CD4-positive, CD25-positive, alpha-beta regulatory T cell (primary cell): ENCODE results near the gene TOMM70. TPM values are rescaled to one million over a fixed set of nuclear protein-coding genes. Genes with fewer than 3 reads are reported as not detected.

Experiments
- ATAC-seq, 2 donors: fragments of 150-1000 bp; cut with Tn5 transposase; one replicate each; pipeline ENCODE4 v1.10.0; 2021; ENCODE audit warnings: low read depth in 2 of 2, moderate number of reproducible peaks in 2 of 2, moderate library complexity in 1 of 2
- DNase-seq, 3 donors: peaks; one replicate each; pipeline versions ENCODE4 v3.0.0 to v3.0.0-alpha.2; 2012 to 2022; ENCODE audit warnings: mixed read lengths in 1 of 3
- H3K27ac ChIP-seq: one replicate; pipeline ENCODE4 v1.7.0; 2013; ENCODE audit warnings: mild to moderate bottlenecking, low read length; ENCODE audit not compliant: insufficient read depth, poor library complexity, severe bottlenecking
- H3K27me3 ChIP-seq: one replicate; pipeline ENCODE4 v1.7.0; 2013; ENCODE audit warnings: low read length; ENCODE audit not compliant: control insufficient read depth, insufficient read depth
- H3K36me3 ChIP-seq: one replicate; pipeline ENCODE4 v1.7.0; 2013; ENCODE audit warnings: mild to moderate bottlenecking, low read length, moderate library complexity; ENCODE audit not compliant: control insufficient read depth, insufficient read depth
- H3K4me1 ChIP-seq: 2 replicates; pipeline ENCODE4 v1.7.0; 2013; ENCODE audit warnings: mild to moderate bottlenecking, low read length; ENCODE audit not compliant: insufficient read depth, control insufficient read depth, poor library complexity, severe bottlenecking
- H3K4me3 ChIP-seq: one replicate; pipeline ENCODE4 v1.7.0; 2013; ENCODE audit warnings: low read depth, mild to moderate bottlenecking, low read length, moderate library complexity
- H3K9me3 ChIP-seq, 2 experiments: 1 replicate in 1 of 2; 2 replicates in 1 of 2; pipeline ENCODE4 v1.7.0; 2013; ENCODE audit warnings: low read length in 2 of 2, mild to moderate bottlenecking in 1 of 2, moderate library complexity in 1 of 2; ENCODE audit not compliant: control insufficient read depth in 2 of 2
- H3K27ac Mint-ChIP-seq, 3 donors: one replicate each; pipeline ENCODE4 v1.8.0; 2020 to 2022; ENCODE audit warnings: mild to moderate bottlenecking in 3 of 3, mixed read lengths in 3 of 3, moderate library complexity in 2 of 3
- H3K27me3 Mint-ChIP-seq: one replicate; pipeline ENCODE4 v1.8.0; 2022; ENCODE audit warnings: mild to moderate bottlenecking, mixed read lengths
- H3K36me3 Mint-ChIP-seq: one replicate; pipeline ENCODE4 v1.8.0; 2020; ENCODE audit warnings: mixed read lengths
- H3K4me1 Mint-ChIP-seq, 4 donors: one replicate each; pipeline ENCODE4 v1.8.0; 2020 to 2022; ENCODE audit warnings: mixed read lengths in 4 of 4, mild to moderate bottlenecking in 1 of 4
- H3K4me3 Mint-ChIP-seq, 4 donors: one replicate each; pipeline ENCODE4 v1.8.0; 2020 to 2022; ENCODE audit warnings: mild to moderate bottlenecking in 4 of 4, mixed read lengths in 4 of 4, moderate library complexity in 3 of 4
- H3K9me3 Mint-ChIP-seq, 7 donors: one replicate each; pipeline ENCODE4 v1.8.0; 2020 to 2022; ENCODE audit warnings: mixed read lengths in 7 of 7, mild to moderate bottlenecking in 3 of 7, moderate library complexity in 2 of 7
- polyA plus RNA-seq, 4 donors: library from polyadenylated mRNA; unstranded; fragments of 300-500 nt; fragmentation: Illumina TruSeq; gene quantifications; one replicate each; pipeline ENCODE4 v1.2.3, GENCODE V29; 2021
- total RNA-seq: library from RNA; stranded (reverse); gene quantifications from one replicate; pipeline ENCODE4 v1.2.3, GENCODE V29; 2022

TOMM70 gene
- total and polyA plus RNA-seq, 5 donors from 2014 or later: 12.4 to 26.0 (median 17.4) TPM

DNA sequence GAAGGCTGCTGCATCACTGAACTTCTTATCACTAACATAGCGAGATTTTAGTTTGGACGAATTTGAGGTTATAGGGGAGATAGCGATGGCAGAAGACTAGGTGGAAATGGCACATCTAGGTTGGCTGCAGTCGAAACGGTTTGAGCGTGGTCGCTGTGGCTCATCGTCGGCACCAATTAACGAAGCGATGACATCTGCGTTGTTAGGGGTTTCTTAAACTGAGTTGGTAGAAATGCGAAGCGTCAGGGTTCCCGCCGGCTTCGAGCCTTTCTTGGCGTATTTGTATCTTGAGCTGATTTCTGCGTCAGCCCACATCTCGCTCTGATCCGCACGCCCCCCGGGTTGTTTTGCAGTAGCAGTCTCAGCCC is 769 bp upstream of the TOMM70 start:
- peak overlapping the region; percentile 99 for H3K4me3 ChIP-seq
- Mint-ChIP-seq H3K9me3 (peaks cover 0 to 1% (median 0%) of the 10 kb centered on the region in 7 donors), H3K4me3 (peak overlapping the region; percentile 97 to 99 (median 98)), H3K4me1 (peaks cover 20 to 71% (median 51%) of the 10 kb centered on the region in 4 donors), H3K36me3 (peaks cover 5% of the 10 kb centered on the region), H3K27me3 (no peaks in the 10 kb centered on the region), H3K27ac (peak overlapping the region; percentile 92 to 98 (median 94))
- peaks cover 45% of the 10 kb centered on the region for H3K4me1 ChIP-seq
- peak overlapping the region; percentile 82 for H3K27ac ChIP-seq
- no peaks in the 10 kb centered on the region for H3K27me3 ChIP-seq
- no peaks in the 10 kb centered on the region for H3K9me3 ChIP-seq
- no peaks in the 10 kb centered on the region for H3K36me3 ChIP-seq
- DNase-seq (peak in 1 of 3 donors; percentile 48), ATAC-seq (peak; percentile 13 to 16)

DNA sequence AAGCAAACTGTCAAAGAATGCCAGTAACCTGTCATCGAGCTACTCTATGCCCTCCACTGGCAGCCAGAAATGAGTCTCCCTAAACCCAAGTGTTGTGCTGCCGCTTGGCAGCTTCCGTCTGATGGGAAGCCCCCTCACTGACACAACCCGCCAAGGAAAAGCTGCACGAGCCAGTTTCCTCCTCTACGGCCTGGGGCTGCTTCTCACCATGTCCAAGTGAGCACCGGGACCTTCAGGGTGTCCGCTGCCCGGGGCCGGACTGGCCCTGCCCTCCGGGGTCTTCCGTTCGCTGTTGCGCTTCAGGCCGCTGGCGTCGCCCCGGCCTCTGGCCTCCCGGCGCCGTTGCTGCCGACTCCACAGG is 490 bp downstream of the TOMM70 start:
- peak overlapping the region; percentile 92 for H3K4me3 ChIP-seq
- Mint-ChIP-seq H3K4me3 (peak overlapping the region; percentile 97 to 99 (median 98)), H3K9me3 (peaks cover 0 to 1% (median 0%) of the 10 kb centered on the region in 7 donors), H3K27ac (peak overlapping the region; percentile 86 to 94 (median 91)), H3K4me1 (peaks cover 23 to 76% (median 58%) of the 10 kb centered on the region in 4 donors), H3K36me3 (peaks cover under 1% of the 10 kb centered on the region), H3K27me3 (no peaks in the 10 kb centered on the region)
- no peaks in the 10 kb centered on the region for H3K36me3 ChIP-seq
- DNase-seq (peak in 2 of 3 donors; percentile 27 to 64), ATAC-seq (no peak)
- H3K27me3 ChIP-seq: no peaks in the 10 kb centered on the region
- peaks cover 50% of the 10 kb centered on the region for H3K4me1 ChIP-seq
- H3K27ac ChIP-seq: peak overlapping the region; percentile 82
- H3K9me3 ChIP-seq: no peaks in the 10 kb centered on the region

DNA sequence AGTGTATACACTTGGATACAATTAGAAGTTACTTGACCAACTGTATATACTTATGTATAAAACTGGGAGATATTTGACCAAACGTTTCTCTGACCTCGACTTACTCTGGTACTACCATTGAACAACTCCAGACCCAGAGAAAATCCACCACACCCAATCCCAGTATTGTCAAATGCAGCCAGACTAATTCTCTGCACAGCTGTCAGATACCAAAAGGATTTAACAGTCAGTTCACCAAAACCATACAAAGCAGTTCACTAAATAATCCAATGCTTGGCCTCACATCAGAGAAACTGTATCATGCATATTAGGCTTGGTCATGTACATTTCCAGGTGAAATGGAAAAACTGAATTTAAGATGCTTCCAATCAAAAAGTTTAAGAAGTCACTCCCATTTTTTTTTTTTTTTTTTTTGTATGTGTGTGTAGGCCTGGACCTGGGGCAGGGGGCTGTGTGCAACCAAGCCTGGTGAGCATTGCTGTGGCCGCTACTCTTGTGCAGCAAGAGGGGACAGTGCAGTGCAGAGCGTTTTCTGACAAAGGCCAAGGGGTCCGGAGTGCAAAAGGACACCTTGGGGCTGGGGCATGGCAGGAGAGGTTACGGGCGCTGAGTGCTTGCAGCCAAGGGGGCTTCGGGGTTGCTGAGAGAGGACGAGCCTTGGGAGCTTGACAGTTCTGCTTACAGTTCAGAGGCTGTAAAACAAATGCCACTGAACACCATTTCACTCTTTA is 1.4 kb downstream of the TOMM70 start:
- Histone ChIP-seq H3K4me3 (peak overlapping the region; percentile 92), H3K27ac (peak overlapping the region; percentile 82), H3K36me3 (no peaks in the 10 kb centered on the region), H3K27me3 (no peaks in the 10 kb centered on the region), H3K9me3 (no peaks in the 10 kb centered on the region), H3K4me1 (peaks cover 50% of the 10 kb centered on the region)
- H3K4me3 Mint-ChIP-seq: peak overlapping the region; percentile 97 to 99 (median 98)
- DNase-seq: no peak
- H3K4me1 Mint-ChIP-seq: peaks cover 18 to 75% (median 55%) of the 10 kb centered on the region in 4 donors
- H3K36me3 Mint-ChIP-seq: no peaks in the 10 kb centered on the region
- peak overlapping the region; percentile 62 to 94 (median 91) for H3K27ac Mint-ChIP-seq
- H3K27me3 Mint-ChIP-seq: no peaks in the 10 kb centered on the region
- ATAC-seq: no peak
- no peaks in the 10 kb centered on the region for H3K9me3 Mint-ChIP-seq

DNA sequence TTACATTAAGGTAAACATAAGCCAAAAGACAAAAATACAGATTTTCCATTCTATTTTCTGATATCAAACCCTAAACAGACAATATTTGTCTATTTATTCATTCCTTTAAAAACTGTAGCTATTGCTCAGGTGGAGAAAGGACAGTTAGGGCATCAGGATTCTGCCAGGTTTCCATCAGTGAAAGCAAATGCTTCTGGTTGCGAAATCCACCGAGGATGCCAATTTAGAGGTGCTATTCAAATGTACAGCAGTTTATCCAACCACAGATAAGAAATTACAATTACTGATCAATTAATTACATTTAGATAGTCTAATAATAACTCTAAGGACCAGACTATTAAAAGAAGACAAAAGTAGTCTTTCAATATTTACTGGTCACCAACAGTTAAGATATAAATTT is 3.9 kb downstream of the TOMM70 start:
- H3K36me3 Mint-ChIP-seq: no peaks in the 10 kb centered on the region
- Histone ChIP-seq H3K4me1 (peaks cover 26% of the 10 kb centered on the region), H3K36me3 (no peaks in the 10 kb centered on the region), H3K27ac (no peak overlapping the region), H3K27me3 (no peaks in the 10 kb centered on the region), H3K4me3 (no peak overlapping the region), H3K9me3 (no peaks in the 10 kb centered on the region)
- DNase-seq: no peak
- no peaks in the 10 kb centered on the region for H3K9me3 Mint-ChIP-seq
- no peak for ATAC-seq
- H3K4me1 Mint-ChIP-seq: peaks cover 15 to 70% (median 54%) of the 10 kb centered on the region in 4 donors
- H3K4me3 Mint-ChIP-seq: peak overlapping the region in 3 of 4 donors; percentile 4 to 70 (median 41)
- peak overlapping the region in 1 of 3 donors; percentile 49 for H3K27ac Mint-ChIP-seq
- H3K27me3 Mint-ChIP-seq: no peaks in the 10 kb centered on the region

DNA sequence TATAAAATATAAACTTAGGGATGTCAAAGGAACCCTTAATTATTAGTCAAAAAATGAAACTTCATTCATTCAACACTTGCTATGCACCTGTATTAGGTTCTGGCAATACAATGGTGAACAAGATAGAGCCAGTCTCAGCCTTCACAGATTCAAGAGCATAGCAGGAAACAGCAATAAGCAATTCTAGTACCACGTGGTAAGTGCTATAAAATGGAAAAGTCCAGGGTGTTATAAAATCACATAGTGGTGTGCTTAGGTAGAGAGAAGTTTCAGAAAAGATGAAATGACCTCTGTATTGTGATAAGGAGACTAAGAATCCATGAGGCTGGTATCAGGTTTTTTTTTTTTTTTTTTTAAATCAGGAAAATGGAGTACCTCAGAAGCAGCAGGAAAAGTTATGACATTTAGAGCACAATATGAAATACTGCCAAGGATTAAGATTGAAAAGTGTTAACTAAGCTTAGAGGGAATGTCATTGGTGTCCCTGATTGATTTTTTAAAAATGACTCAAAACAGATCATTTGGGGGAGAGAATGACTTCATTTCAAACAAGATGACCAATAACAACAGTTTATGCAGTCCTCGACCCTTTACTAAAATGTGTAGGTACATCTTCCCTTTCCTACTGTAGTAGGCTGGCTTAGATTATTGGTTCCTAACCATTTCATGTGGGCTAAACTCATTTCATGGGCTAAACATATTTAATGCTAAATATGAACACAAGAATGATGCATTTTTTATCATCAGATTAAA is 5.0 kb downstream of the TOMM70 start:
- Histone ChIP-seq H3K27me3 (no peaks in the 10 kb centered on the region), H3K9me3 (no peaks in the 10 kb centered on the region), H3K36me3 (no peaks in the 10 kb centered on the region), H3K4me3 (no peak overlapping the region), H3K27ac (no peak overlapping the region), H3K4me1 (peaks cover 23% of the 10 kb centered on the region)
- ATAC-seq (no peak), DNase-seq (no peak)
- H3K9me3 Mint-ChIP-seq: no peaks in the 10 kb centered on the region
- peak overlapping the region in 2 of 4 donors; percentile 41 to 76 for H3K4me3 Mint-ChIP-seq
- no peaks in the 10 kb centered on the region for H3K36me3 Mint-ChIP-seq
- no peak overlapping the region for H3K27ac Mint-ChIP-seq
- H3K4me1 Mint-ChIP-seq: peaks cover 13 to 68% (median 53%) of the 10 kb centered on the region in 4 donors
- no peaks in the 10 kb centered on the region for H3K27me3 Mint-ChIP-seq

DNA sequence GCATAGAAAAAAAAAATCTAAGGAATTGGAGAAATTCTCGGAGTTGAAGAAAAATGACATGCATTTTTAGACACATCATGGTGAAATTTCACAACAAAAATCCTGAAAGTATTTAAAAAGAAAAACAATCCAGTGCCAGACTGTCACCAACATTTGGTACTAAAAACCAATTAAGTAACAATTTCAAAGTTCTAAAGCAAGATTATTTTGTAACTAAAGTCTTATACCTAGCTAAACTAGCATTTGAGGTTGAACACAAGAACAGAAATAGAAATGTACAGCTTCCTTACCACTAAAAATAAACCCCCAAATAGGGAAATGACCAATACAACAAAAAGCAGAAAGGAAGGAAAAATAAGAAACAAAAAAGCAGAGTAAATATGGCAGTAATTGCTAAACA is 11.9 kb downstream of the TOMM70 start:
- Histone ChIP-seq H3K36me3 (peaks cover 44% of the 10 kb centered on the region), H3K4me3 (no peak overlapping the region), H3K4me1 (no peaks in the 10 kb centered on the region), H3K9me3 (peaks cover 5 to 6% of the 10 kb centered on the region in 2 experiments), H3K27me3 (no peaks in the 10 kb centered on the region), H3K27ac (no peak overlapping the region)
- H3K4me1 Mint-ChIP-seq: peaks cover 13 to 43% (median 32%) of the 10 kb centered on the region in 4 donors
- H3K4me3 Mint-ChIP-seq: no peak overlapping the region
- peaks cover 24% of the 10 kb centered on the region for H3K36me3 Mint-ChIP-seq
- no peak for DNase-seq
- peaks cover 0 to 8% (median 0%) of the 10 kb centered on the region in 7 donors for H3K9me3 Mint-ChIP-seq
- peak overlapping the region in 1 of 3 donors; percentile 26 for H3K27ac Mint-ChIP-seq
- H3K27me3 Mint-ChIP-seq: no peaks in the 10 kb centered on the region
- no peak for ATAC-seq

DNA sequence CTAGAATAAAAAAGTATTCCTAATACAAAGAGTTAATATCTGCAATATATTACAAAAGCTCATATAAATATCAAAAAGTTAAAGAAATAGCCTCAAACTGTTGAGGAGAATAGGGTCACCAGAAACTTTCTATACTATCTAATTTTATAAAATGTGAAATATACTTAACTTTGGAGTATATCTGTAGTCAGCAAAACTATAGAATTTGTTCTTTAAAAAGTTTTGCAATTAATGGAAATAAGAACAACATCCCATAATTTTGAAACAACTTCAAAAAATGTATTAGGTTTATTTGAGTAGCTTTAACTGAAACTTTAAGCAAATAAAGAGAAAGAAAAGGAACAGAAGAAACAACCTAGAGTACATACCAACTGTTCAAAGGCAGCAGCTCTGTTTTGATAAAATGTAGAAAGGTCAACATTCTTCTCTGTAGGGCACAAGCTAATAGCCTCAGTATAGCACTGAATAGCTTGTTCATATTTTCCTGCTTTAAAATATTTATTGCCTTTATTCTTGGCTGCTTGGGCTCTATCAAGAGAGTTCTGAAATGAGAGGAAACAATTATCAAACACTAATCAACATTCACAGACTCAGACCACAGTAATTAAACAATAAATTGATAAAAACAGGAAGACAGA is 14.3 kb downstream of the TOMM70 start:
- Histone ChIP-seq H3K9me3 (peaks cover 5 to 6% of the 10 kb centered on the region in 2 experiments), H3K27ac (no peak overlapping the region), H3K36me3 (peaks cover 65% of the 10 kb centered on the region), H3K4me1 (no peaks in the 10 kb centered on the region), H3K4me3 (no peak overlapping the region), H3K27me3 (no peaks in the 10 kb centered on the region)
- Mint-ChIP-seq H3K27me3 (no peaks in the 10 kb centered on the region), H3K36me3 (peaks cover 30% of the 10 kb centered on the region), H3K9me3 (peaks cover 0 to 8% (median 0%) of the 10 kb centered on the region in 7 donors), H3K4me1 (peaks cover 7 to 26% (median 19%) of the 10 kb centered on the region in 4 donors), H3K4me3 (no peak overlapping the region), H3K27ac (peak overlapping the region in 2 of 3 donors; percentile 55 to 63)
- no peak for DNase-seq
- no peak for ATAC-seq
